Upper lobe of right lung (tissue), 1 donor: ENCODE data around the gene COX6B1. TPM values are rescaled to one million over a fixed set of nuclear protein-coding genes. Genes with fewer than 3 reads are reported as not detected.

Source experiments
- ATAC-seq: fragments of 200-7000 bp; cut with Tn5 transposase; one replicate; pipeline ENCODE4 v1.9.1; 2020; ENCODE audit warnings: mild to moderate bottlenecking, moderate library complexity
- DNase-seq: peaks from one replicate; pipeline ENCODE4 v3.0.0-alpha.2; 2020
- H3K27ac ChIP-seq: fragments of 200-600 bp; one replicate; pipeline ENCODE4 v1.8.0; 2022
- H3K27me3 ChIP-seq: fragments of 200-600 bp; one replicate; pipeline ENCODE4 v1.8.0; 2022; ENCODE audit warnings: mild to moderate bottlenecking
- H3K36me3 ChIP-seq: fragments of 200-600 bp; one replicate; pipeline ENCODE4 v1.8.0; 2022
- H3K4me1 ChIP-seq: fragments of 200-600 bp; one replicate; pipeline ENCODE4 v1.8.0; 2022
- H3K4me3 ChIP-seq: fragments of 200-600 bp; one replicate; pipeline ENCODE4 v1.8.0; 2022; ENCODE audit warnings: mild to moderate bottlenecking
- H3K9me3 ChIP-seq: fragments of 200-600 bp; one replicate; pipeline ENCODE4 v1.8.0; 2022
- intact Hi-C: fragments of 100-400 bp; cut with DNase I; formaldehyde crosslinking; loops from one replicate; pipeline ENCODE4 v1.11.0; 2022
- total RNA-seq: library from RNA; stranded (reverse); fragmentation: NEBNext Ultra II Directional; extraction: Animal tissue kit (Norgen Biotek cat#: 25700); gene quantifications from one replicate; pipeline ENCODE4 v1.2.1, GENCODE V29; 2021
- TF ChIP-seq, protein P1 (sequence below): fragments of 200-600 bp; IDR thresholded peaks from one replicate; pipeline ENCODE4 v1.8.0; 2022; ENCODE audit warnings: antibody characterized with exemption
- donor health status: DM: no; HTN: yes; CAD: no; lungs with severe emphysema.

COX6B1 gene
- total RNA-seq, 1 donor from 2014 or later: 226 TPM

DNA sequence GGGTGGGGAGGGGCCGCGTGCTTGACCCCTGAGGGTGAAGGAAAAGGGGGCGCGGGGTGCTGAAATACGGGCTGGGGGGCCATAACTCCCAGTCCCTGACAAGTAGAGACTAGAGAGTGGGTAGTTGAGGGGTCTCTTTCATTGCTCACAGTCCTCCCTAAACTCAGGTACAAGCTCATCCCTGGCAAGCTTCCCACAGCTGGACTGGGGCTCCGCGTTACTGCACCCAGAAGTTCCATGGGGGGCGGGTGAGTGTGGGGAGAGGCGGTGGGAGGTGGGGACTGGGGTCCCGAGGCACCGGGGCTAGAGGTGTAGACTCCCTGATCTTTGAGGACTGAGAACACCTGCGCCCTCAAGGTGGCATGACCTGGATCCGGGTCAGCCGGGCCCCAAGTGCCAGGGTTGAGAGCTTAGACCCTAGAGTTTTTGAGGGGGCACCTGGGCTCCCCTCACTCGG is 5.3 kb upstream of the COX6B1 start:
- DNase-seq (no peak), ATAC-seq (no peak)
- peak overlapping the region; percentile 73 for H3K27ac ChIP-seq
- H3K36me3 ChIP-seq: peaks cover 3% of the 10 kb centered on the region
- peaks cover 10% of the 10 kb centered on the region for H3K4me1 ChIP-seq
- H3K9me3 ChIP-seq: no peaks in the 10 kb centered on the region
- intact Hi-C loops: no loop called here
- TF ChIP-seq, protein P1, sequence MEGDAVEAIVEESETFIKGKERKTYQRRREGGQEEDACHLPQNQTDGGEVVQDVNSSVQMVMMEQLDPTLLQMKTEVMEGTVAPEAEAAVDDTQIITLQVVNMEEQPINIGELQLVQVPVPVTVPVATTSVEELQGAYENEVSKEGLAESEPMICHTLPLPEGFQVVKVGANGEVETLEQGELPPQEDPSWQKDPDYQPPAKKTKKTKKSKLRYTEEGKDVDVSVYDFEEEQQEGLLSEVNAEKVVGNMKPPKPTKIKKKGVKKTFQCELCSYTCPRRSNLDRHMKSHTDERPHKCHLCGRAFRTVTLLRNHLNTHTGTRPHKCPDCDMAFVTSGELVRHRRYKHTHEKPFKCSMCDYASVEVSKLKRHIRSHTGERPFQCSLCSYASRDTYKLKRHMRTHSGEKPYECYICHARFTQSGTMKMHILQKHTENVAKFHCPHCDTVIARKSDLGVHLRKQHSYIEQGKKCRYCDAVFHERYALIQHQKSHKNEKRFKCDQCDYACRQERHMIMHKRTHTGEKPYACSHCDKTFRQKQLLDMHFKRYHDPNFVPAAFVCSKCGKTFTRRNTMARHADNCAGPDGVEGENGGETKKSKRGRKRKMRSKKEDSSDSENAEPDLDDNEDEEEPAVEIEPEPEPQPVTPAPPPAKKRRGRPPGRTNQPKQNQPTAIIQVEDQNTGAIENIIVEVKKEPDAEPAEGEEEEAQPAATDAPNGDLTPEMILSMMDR: no peak
- no peaks in the 10 kb centered on the region for H3K27me3 ChIP-seq
- H3K4me3 ChIP-seq: peak overlapping the region; percentile 79

DNA sequence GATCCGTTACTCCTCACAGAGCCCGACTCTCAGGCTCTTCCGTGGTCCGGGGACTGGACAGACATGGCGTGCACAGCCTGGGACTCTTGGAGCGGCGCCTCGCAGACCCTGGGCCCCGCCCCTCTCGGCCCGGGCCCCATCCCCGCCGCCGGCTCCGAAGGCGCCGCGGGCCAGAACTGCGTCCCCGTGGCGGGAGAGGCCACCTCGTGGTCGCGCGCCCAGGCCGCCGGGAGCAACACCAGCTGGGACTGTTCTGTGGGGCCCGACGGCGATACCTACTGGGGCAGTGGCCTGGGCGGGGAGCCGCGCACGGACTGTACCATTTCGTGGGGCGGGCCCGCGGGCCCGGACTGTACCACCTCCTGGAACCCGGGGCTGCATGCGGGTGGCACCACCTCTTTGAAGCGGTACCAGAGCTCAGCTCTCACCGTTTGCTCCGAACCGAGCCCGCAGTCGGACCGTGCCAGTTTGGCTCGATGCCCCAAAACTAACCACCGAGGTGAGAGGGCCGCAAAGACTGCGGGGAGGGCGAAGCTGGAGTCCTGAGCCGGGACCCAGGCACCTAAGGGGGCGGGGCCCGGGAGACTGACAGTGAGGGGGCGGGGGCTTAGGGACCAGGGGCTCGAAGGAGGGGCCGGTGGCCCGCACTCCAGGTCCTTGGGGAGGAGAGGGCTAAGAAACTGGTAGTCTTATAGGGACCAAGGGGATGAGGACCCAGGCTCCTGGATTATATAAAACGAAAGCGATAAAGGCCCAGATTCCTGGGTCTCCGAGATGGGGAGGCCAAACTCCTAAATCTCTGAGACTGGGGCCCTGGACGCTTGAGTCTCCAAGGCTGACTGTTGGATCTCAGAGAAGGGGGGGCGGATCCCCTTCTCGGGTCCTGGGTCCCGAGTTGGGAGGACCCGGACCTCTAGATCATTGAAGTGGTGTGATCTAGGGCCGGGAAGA is 4.6 kb upstream of the COX6B1 start:
- Histone ChIP-seq H3K27ac (peak overlapping the region; percentile 73), H3K36me3 (no peaks in the 10 kb centered on the region), H3K4me1 (peaks cover 10% of the 10 kb centered on the region), H3K4me3 (peak overlapping the region; percentile 79), H3K27me3 (no peaks in the 10 kb centered on the region), H3K9me3 (no peaks in the 10 kb centered on the region)
- intact Hi-C loops: no loop called here
- peak; percentile 79 for ATAC-seq
- DNase-seq: peak; percentile 93
- TF ChIP-seq, protein P1: peak; percentile 13

DNA sequence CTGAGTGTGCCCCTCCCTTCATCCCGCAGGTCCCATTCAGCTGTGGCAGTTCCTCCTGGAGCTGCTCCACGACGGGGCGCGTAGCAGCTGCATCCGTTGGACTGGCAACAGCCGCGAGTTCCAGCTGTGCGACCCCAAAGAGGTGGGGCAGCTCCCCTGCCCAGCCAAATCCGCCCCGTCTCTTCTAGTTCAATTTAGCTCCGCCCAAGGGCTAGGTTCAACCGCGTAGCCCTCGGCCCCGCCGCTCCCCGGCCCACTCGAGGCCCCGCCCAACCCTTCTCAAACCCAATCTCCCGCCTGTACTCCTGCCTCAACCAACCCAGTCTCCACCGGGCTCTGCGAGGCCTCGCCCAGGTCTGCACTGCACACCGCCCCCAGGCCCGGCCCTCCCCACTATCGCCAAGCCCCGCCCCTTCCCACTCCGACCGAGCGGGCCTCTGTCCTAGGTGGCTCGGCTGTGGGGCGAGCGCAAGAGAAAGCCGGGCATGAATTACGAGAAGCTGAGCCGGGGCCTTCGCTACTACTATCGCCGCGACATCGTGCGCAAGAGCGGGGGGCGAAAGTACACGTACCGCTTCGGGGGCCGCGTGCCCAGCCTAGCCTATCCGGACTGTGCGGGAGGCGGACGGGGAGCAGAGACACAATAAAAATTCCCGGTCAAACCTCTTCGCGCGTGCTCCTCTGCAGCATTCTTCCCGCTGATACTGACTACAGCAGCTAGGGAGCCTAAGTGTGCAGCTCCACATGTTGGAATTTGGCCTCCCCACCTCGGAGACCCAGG is 3.7 kb upstream of the COX6B1 start:
- peak; percentile 98 for DNase-seq
- no peaks in the 10 kb centered on the region for H3K27me3 ChIP-seq
- TF ChIP-seq, protein P1: no peak
- intact Hi-C loops: no loop called here
- peak; percentile 90 for ATAC-seq
- H3K36me3 ChIP-seq: no peaks in the 10 kb centered on the region
- H3K4me3 ChIP-seq: peak overlapping the region; percentile 79
- no peaks in the 10 kb centered on the region for H3K9me3 ChIP-seq
- peaks cover 14% of the 10 kb centered on the region for H3K4me1 ChIP-seq
- peak overlapping the region; percentile 73 for H3K27ac ChIP-seq

DNA sequence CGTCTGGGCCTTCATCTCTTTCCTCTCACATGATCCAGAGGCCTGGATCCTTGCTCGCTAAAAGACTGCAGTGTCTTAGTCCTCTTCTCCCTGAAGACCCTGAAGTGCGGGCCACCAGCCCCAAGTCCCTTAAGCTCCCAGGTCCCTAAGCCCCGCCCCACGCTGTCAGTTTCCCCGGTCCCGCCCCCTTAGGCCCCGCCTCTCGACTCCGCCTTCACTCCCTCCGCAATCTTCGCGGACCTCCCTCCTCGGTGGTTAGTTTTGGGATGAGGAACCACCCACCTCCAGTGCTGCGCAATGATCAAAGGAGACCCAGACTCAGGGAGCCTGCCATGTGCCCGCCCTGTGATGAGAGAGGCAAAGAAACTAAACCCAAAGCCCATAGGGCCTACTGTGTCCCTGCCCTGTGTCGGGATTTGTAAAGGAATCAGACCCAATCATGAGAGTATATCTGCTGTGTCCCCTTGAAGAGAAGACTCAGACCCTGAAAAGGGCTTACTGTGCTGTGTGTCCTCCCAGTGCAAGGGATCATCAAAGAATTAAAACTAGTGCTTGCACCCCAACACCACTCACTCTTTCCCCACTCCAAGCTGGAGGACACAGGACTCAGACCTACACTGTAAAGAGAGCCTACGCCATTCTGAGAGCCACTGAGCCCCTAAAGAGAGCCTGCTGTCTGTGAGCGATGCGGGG is 3.0 kb upstream of the COX6B1 start:
- Histone ChIP-seq H3K27me3 (no peaks in the 10 kb centered on the region), H3K4me1 (peaks cover 17% of the 10 kb centered on the region), H3K9me3 (no peaks in the 10 kb centered on the region), H3K27ac (peak overlapping the region; percentile 73), H3K36me3 (peaks cover 4% of the 10 kb centered on the region), H3K4me3 (peak overlapping the region; percentile 79)
- ATAC-seq: peak; percentile 27
- intact Hi-C loops: no loop called here
- TF ChIP-seq, protein P1: no peak
- peak; percentile 91 for DNase-seq
